CD4-positive, alpha-beta T cell treated with Interleukin-17A for 4 hours (primary cell): Measurements from ENCODE around the gene TRPV3.
"Not testable (repeated sequence)": the region's sequence is repeated elsewhere in the genome, so short reads cannot be mapped to it uniquely, and the experiment has no call there.

ENCODE experiments used
- DNase-seq: peaks from one replicate; pipeline ENCODE4 v3.0.0-alpha.2; 2020; ENCODE audit warnings: mixed read lengths

The TRPV3 gene

GRCh38 chr17:3573246-3574100, 15.9 kb upstream of the TRPV3 start:
- no peak for DNase-seq

DNA sequence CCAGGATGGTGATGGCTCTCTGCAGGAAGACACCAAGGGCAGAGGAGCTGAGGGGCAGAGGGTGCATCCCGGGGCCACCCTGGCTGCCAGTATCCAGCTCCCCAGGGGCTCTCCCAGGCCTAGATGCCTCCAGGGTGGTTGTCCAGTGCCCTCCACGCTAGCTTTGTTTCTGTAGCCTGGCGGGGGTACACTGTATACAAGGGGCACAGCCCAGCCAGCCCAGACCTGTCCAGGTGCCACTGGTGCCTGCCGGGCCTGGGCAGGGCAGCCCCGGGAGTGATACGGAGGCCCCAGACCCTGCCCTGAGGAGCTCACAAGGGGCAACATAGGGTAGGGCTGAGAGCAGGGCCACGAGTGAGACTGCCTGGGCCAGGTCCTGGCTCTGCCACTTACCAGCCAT, 14.6 kb upstream of the TRPV3 start:
- DNase-seq, result no peak

GRCh38 chr17:3571043-3571900, 13.7 kb upstream of the TRPV3 start:
- DNase-seq, result no peak

- no peak for DNase-seq
These were observed 12.0 kb upstream of the TRPV3 start for GRCh38 chr17:3569534-3570137.

DNA sequence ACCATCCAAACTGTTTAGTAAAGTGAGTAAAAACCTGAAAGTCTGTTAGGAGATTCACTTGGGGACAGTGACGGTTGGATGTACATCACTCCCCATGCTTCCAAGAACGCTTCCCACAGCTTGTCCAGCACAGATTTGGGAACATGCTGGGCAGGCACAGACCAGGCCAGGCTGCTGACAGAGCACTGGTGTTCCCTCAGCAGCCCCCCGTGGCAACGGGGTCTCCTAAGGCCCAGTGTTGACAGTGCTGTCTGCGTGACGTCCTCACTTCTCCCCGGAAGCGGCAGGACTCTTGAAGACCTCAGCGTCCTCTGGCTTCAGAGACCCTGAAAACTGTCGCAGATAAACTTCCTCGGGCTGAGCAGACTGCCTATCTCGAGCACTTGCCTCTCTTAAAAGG, 8.9 kb upstream of the TRPV3 start:
- no peak for DNase-seq

GRCh38 chr17:3565143-3565542, 7.5 kb upstream of the TRPV3 start:
- no peak for DNase-seq

- DNase-seq, result not testable (repeated sequence)
These were observed 6.6 kb upstream of the TRPV3 start for GRCh38 chr17:3564241-3564640.

DNA sequence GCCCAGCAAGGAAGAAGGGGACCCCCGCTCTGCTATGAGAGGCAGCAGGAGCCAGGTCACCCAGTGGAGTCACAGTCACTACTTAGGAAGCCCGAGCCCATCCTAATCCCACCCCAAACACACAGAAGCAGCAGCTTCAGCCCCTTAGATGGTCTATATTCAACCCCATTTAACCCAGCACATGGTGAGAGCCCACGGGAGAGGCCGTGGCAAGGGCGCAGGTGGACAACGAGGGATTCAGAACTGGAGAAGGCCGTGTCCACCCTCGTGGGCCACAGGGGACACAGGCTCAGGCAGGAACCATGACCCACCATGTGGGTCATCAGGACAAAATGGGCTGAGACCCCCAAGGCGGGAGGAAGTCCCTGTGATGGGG, 1.6 kb upstream of the TRPV3 start:
- no peak for DNase-seq

GRCh38 chr17:3558603-3559269, 1.1 kb upstream of the TRPV3 start:
- peak; percentile 48 for DNase-seq

GRCh38 chr17:3556916-3557767, 470 bp downstream of the TRPV3 start:
- no peak for DNase-seq

GRCh38 chr17:3556239-3556915, 1.2 kb downstream of the TRPV3 start:
- no peak for DNase-seq

- DNase-seq, result no peak
These were observed 2.3 kb downstream of the TRPV3 start for GRCh38 chr17:3555189-3555796.

DNA sequence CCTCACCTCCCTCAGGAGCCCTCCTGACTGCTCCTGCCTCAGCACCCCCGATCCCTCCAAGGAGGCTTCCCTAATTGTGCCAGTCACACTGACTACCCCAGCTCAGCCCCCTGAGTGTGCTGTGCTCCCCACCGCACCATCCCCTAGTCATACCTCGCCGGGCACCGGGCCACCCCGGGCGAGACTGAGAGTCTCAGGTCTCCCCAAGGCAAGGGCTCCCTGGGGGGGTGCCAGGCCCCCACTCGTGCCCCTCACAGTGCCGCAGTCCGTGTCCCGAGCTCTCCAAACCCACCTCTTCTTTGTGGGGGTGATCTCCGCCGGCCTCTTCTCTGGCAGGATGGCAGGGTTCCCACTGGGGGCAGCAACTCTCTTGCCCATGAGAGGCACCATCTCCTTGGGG, 3.2 kb downstream of the TRPV3 start:
- no peak for DNase-seq

GRCh38 chr17:3553419-3554401, 3.9 kb downstream of the TRPV3 start:
- DNase-seq, result no peak

- DNase-seq, result no peak
These were observed 4.7 kb downstream of the TRPV3 start for GRCh38 chr17:3552916-3553315.

DNA sequence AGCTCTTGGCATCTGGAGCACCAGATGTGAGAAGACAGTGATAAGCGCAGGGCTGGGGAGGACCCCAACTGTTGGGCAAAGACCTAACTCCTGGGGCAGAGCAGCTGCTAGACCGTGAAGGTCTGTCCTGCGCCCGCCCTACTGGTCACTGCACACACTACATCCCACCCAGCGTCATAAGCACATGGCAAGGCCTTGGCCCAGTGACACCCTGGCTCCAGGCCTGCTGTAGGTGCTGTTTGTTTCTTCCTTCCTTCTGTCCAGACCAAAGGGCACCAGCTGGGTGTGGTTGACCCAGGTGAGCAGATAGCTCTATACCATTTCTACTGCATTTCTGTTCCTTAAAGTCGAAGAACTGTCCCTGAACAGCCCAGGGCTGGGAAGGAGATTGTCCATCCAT, 6.4 kb downstream of the TRPV3 start:
- no peak for DNase-seq

- DNase-seq, result no peak
These were observed 7.9 kb downstream of the TRPV3 start for GRCh38 chr17:3549610-3550162.

DNA sequence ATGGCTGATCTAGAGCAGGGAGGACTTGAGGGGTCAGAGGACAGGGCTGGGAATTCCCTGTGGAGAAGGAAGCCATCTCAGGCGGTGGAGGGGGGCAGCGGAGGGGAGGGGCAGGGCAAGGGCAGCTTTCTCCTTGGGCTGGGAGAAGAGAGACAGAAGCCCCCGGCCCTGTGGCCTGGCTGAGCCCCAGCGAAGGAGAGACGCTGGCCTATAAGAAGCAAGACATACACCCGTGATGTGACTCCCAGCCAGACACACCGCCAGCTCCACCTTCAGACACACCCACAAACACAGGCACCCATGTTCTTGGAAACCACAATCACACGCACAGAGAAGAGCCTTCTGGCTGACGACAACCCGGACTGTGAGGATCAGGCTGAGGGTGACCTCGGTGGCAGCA, 10.0 kb downstream of the TRPV3 start:
- DNase-seq, result no peak

DNA sequence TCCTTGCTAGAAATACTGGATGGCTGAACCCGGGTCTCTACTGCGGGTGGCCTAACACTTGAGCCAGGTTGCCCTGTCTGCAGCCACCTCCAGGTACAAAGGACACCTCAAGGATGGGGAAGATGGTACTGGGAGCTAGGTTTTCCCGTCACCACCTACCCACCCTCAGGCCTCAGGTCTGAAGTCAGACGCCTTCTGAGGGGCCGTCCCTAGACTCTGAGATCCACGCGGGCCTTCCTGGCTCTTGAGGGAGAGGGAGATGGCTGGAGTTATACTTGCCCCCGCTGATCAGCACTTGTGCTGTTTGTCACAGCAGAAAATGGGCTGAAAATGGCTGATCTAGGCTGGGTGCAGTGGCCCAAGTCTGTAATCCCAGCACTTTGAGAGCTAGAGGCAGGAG, 10.6 kb downstream of the TRPV3 start:
- DNase-seq, result no peak
